Heart left ventricle (tissue), 16 donors: ENCODE data around the gene SLITRK4. TPM values are rescaled to one million over a fixed set of nuclear protein-coding genes. Genes with fewer than 3 reads are reported as not detected.
A peak's percentile ranks its signal among the peaks of the same experiment; 100 is the strongest.

Experiments used
- ATAC-seq, 4 donors: fragments of 200-7000 bp; cut with Tn5 transposase; one replicate each; pipeline ENCODE4 v1.9.1; 2020 to 2022; ENCODE audit warnings: moderate library complexity in 4 of 4, mild to moderate bottlenecking in 3 of 4, moderate number of reproducible peaks in 1 of 4
- DNase-seq, 5 donors: peaks; one replicate each; pipeline ENCODE4 v3.0.0-alpha.2; 2020
- H3K27ac ChIP-seq, 12 donors: fragments of 200-600 bp; sonication (generic) in 4 of 12; one replicate each; pipeline versions ENCODE4 v1.5.0 to v1.8.0; 2016 to 2022; ENCODE audit warnings: mild to moderate bottlenecking in 2 of 12
- H3K27me3 ChIP-seq, 9 donors: fragments of 200-600 bp; sonication (generic) in 2 of 9; one replicate each; pipeline versions ENCODE4 v1.5.1 to v1.8.0; 2016 to 2022; ENCODE audit warnings: mild to moderate bottlenecking in 3 of 9
- H3K36me3 ChIP-seq, 9 donors: fragments of 200-600 bp; sonication (generic) in 2 of 9; one replicate each; pipeline versions ENCODE4 v1.5.0 to v1.8.0; 2018 to 2022; ENCODE audit warnings: mild to moderate bottlenecking in 2 of 9
- H3K4me1 ChIP-seq, 12 donors: fragments of 200-600 bp; sonication (generic) in 4 of 12; one replicate each; pipeline versions ENCODE4 v1.5.0 to v1.8.0; 2016 to 2022; ENCODE audit warnings: mild to moderate bottlenecking in 3 of 12
- H3K4me3 ChIP-seq, 12 donors: fragments of 200-600 bp; sonication (generic) in 4 of 12; one replicate each; pipeline versions ENCODE4 v1.5.0 to v1.8.0; 2017 to 2022; ENCODE audit warnings: mild to moderate bottlenecking in 9 of 12, moderate library complexity in 4 of 12
- H3K9me3 ChIP-seq, 12 donors: fragments of 200-600 bp; sonication (generic) in 4 of 12; one replicate each; pipeline versions ENCODE4 v1.5.0 to v1.8.0; 2016 to 2022; ENCODE audit warnings: mild to moderate bottlenecking in 1 of 12
- POLR2A ChIP-seq, 2 donors: fragments of 450-650 bp; IDR thresholded peaks; one replicate each; pipeline ENCODE4 v1.6.1; 2017; ENCODE audit warnings: antibody characterized with exemption in 2 of 2, mild to moderate bottlenecking in 2 of 2, moderate library complexity in 2 of 2
- WGBS, 4 donors: extraction: QIAGEN DNeasy Blood & Tissue Kit in 2 of 4; methylation state at CpG; one replicate each; pipeline versions ENCODE4 v1.1.5 to v1.1.7; 2013 to 2018; 5-methylcytosine and 5-hydroxymethylcytosine counted together
- intact Hi-C, 10 donors: fragments of 100-400 bp; cut with DNase I; formaldehyde crosslinking; loops; one replicate each; pipeline versions ENCODE4 v1.11.1 to v1.14.2; 2022
- polyA plus RNA-seq, 2 donors: library from polyadenylated mRNA; stranded (reverse); fragments of 200-250 nt; gene quantifications; one replicate each; pipeline ENCODE4 v1.2.3, GENCODE V29; 2013
- total RNA-seq, 9 donors: library from RNA; depleted of rRNA in 2 of 9; stranded (reverse); fragments of >200 nt in 2 of 9; fragmentation: NEBNext Ultra II Directional in 3 of 9; extraction: Animal tissue kit (Norgen Biotek cat#: 25700) in 3 of 9; gene quantifications; one replicate each; pipeline versions ENCODE4 v1.1.0 to v1.2.4, GENCODE V29; 2016 to 2023
- TF ChIP-seq, protein P1 (sequence below), 12 donors: fragments of 200-600 bp; sonication (generic) in 4 of 12; IDR thresholded peaks; one replicate each; pipeline versions ENCODE4 v1.5.0 to v1.8.0; 2018 to 2022; ENCODE audit warnings: antibody characterized with exemption in 12 of 12, mild to moderate bottlenecking in 5 of 12
- donor health status: ischemic (EF 13 %, LVEDD 7.1; RV severe dilation, severe dysfunction).
- donor health status: healthy with polysubstance abuse.
- donor health status: DM: no; HTN: yes; CAD: no.
- donor health status: DM: no; HTN: no; CAD: no.
- donor health status: ischemic (EF 25% LVEDD 6.9; RV normal size, moderate dysfunction).
- donor health status: ischemic (EF 25% LVEDD 5.7; RV mildly dilated, moderate dysfunction).
- donor health status: healthy.
- donor health status: DM: yes; HTN: yes; CAD: no.
- donor health status: ischemic (EF 35%, LVEDD 5.7; RV mildly dilated, moderate dysfunction).
- donor health status: nonischemic (EF 11% LVEDD 7.7; RV severe dilation, severe dysfunction).
- donor health status: DM: yes; HTN: yes; CAD: no.
- donor health status: PGD.
- donor health status: ischemic (EF 29% LVEDD 5.4; RV normal size, mild dysfunction).
- donor health status: nonischemic (EF 23%, LVEDD 6.1; RV moderate dilation, normal function).

Gene SLITRK4
- total and polyA plus RNA-seq, 11 donors, result 0.14 to 7.2 (median 0.67) TPM

DNA sequence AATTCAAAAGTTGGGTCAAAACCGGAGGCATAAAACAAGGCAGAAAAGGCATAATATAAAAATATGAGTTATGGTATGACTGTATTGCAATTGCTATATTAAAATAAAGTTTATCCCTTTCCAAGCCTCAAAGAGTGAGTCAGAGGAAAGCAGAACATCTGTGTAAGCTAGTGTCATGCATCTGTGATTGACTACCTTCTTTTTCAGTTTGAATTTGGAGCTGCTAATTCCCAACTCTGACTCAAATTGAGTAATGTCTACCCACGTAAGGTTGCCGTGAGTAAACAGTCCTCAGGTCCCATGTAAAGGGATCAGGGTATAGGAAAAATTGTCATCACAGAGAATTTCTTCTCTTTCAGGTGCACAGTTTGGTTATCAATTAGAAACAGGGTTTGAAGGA lies 6.5 kb upstream of the SLITRK4 start:
- H3K9me3 ChIP-seq, result no peaks in the 10 kb centered on the region
- H3K4me3 ChIP-seq, result no peak overlapping the region
- 68 to 82% (median 77%) methylated on average over 3 of the region's 3 CpGs for WGBS, 4 donors
- H3K36me3 ChIP-seq, result no peaks in the 10 kb centered on the region
- no peak overlapping the region for H3K27ac ChIP-seq
- H3K4me1 ChIP-seq, result no peaks in the 10 kb centered on the region
- ATAC-seq (no peak), DNase-seq (no peak)
- intact Hi-C loops, result no loop called here
- H3K27me3 ChIP-seq, result no peaks in the 10 kb centered on the region
- TF ChIP-seq, protein P1, sequence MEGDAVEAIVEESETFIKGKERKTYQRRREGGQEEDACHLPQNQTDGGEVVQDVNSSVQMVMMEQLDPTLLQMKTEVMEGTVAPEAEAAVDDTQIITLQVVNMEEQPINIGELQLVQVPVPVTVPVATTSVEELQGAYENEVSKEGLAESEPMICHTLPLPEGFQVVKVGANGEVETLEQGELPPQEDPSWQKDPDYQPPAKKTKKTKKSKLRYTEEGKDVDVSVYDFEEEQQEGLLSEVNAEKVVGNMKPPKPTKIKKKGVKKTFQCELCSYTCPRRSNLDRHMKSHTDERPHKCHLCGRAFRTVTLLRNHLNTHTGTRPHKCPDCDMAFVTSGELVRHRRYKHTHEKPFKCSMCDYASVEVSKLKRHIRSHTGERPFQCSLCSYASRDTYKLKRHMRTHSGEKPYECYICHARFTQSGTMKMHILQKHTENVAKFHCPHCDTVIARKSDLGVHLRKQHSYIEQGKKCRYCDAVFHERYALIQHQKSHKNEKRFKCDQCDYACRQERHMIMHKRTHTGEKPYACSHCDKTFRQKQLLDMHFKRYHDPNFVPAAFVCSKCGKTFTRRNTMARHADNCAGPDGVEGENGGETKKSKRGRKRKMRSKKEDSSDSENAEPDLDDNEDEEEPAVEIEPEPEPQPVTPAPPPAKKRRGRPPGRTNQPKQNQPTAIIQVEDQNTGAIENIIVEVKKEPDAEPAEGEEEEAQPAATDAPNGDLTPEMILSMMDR (IDR thresholded peaks at IDR 0.05), result no peak
- no peak for TF ChIP-seq POLR2A (IDR thresholded peaks at IDR 0.05)

DNA sequence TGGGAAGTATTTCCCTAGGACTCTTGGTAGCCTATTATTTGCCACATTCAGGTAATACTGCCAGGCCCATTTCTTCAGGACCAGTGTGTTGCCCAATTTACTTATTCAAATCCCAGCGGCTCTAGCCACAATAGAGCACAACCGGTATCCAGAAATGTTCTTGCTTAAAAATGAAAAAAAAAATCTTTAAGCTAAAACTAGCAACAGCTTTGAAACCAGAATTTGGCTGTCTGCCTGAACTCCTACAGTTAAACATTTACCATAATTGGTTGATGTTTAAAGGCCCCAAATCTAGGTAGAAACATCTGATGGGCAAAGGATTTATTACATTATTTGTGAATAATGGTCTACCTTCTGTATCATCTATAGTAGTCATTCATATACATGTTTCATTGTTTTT lies 930 bp upstream of the SLITRK4 start:
- peaks cover 0 to 15% (median 0%) of the 10 kb centered on the region in 9 donors for H3K27me3 ChIP-seq
- no peak for TF ChIP-seq POLR2A (IDR thresholded peaks at IDR 0.05)
- TF ChIP-seq, protein P1 (IDR thresholded peaks at IDR 0.05), result no peak
- intact Hi-C loops, result no loop called here
- no peaks in the 10 kb centered on the region for H3K4me1 ChIP-seq
- H3K4me3 ChIP-seq, result no peak overlapping the region
- H3K9me3 ChIP-seq, result no peaks in the 10 kb centered on the region
- no peak overlapping the region for H3K27ac ChIP-seq
- H3K36me3 ChIP-seq, result no peaks in the 10 kb centered on the region
- ATAC-seq (no peak), DNase-seq (no peak)
- WGBS, 4 donors, result 30 to 59% (median 55%) methylated on average over 2 of the region's 2 CpGs

GRCh38 chrX:143634663-143635455 lies 1.0 kb downstream of the SLITRK4 start:
- H3K36me3 ChIP-seq, result no peaks in the 10 kb centered on the region
- no peak for DNase-seq
- TF ChIP-seq, protein P1 (IDR thresholded peaks at IDR 0.05), result no peak
- H3K4me3 ChIP-seq, result peak overlapping the region in 11 of 12 donors; percentile 14 to 59 (median 47)
- WGBS, 4 donors, result 1 to 34% (median 16%) methylated on average over 58 to 66 of the region's 67 CpGs
- no peaks in the 10 kb centered on the region for H3K9me3 ChIP-seq
- H3K27ac ChIP-seq, result no peak overlapping the region
- H3K4me1 ChIP-seq, result no peaks in the 10 kb centered on the region
- intact Hi-C loops, result no loop called here
- peaks cover 0 to 16% (median 0%) of the 10 kb centered on the region in 9 donors for H3K27me3 ChIP-seq
- ATAC-seq, result peak in 2 of 4 donors; percentile 21 to 34

DNA sequence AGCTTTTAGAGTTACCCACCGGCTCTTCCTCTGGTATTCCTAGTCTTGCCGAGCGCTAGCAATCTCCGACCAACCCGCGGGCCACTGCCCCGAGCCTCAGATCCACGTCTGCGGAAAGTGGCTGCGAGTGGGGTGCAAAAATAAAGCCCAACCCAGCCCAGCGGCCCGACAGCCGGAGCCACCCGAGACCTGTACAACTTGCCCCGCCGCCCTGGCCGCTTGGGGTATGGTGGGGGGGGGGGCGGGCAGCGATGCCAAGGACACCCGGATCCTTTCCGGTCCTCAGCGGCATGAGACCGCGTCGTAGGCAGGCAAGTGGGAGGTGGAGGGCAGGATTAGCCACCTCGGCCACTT lies 1.6 kb downstream of the SLITRK4 start:
- Histone ChIP-seq H3K27ac (no peak overlapping the region), H3K4me1 (no peaks in the 10 kb centered on the region), H3K27me3 (peaks cover 0 to 16% (median 0%) of the 10 kb centered on the region in 9 donors), H3K9me3 (no peaks in the 10 kb centered on the region), H3K4me3 (peak overlapping the region in 11 of 12 donors; percentile 14 to 59 (median 47)), H3K36me3 (no peaks in the 10 kb centered on the region)
- intact Hi-C loops, result no loop called here
- DNase-seq (no peak), ATAC-seq (peak in 2 of 4 donors; percentile 18 to 41)
- no peak for TF ChIP-seq POLR2A (IDR thresholded peaks at IDR 0.05)
- TF ChIP-seq, protein P1 (IDR thresholded peaks at IDR 0.05), result no peak
- 1 to 28% (median 2%) methylated on average over 16 to 25 of the region's 26 CpGs; no CpG with 5 or more reads in 1 of the 4 donors for WGBS, 4 donors
